A549 (cell line): ENCODE results near the gene SCART1. TPM values are rescaled to one million over a fixed set of nuclear protein-coding genes. Genes with fewer than 3 reads are reported as not detected.
A peak's percentile ranks its signal among the peaks of the same experiment; 100 is the strongest.

Experiments used
- ATAC-seq, 2 experiments: fragments of 200-7000 bp in 1 of 2; fragments of >200 bp in 1 of 2; cut with Nextera tagmentation in 1 of 2; cut with Tn5 transposase in 1 of 2; 3 replicates each; pipeline versions ENCODE4 v1.8.0 to v1.9.1; 2018 to 2020; ENCODE audit warnings: mild to moderate bottlenecking in 1 of 2, moderate library complexity in 1 of 2
- CTCF ChIA-PET: fragments of 300-600 bp; sonication (Branson Sonifier 250); formaldehyde crosslinking; extraction: SDS; loops from one replicate; lab custom pipeline; 2021; ENCODE audit warnings: antibody characterized with exemption, inconsistent platforms; lab: Yijun Ruan, JAX
- POLR2A ChIA-PET: fragments of 350-600 bp; formaldehyde crosslinking; extraction: SDS; loops from one replicate; lab custom pipeline; 2021; ENCODE audit warnings: antibody characterized with exemption, inconsistent platforms; lab: Yijun Ruan, JAX
- DNase-seq, 2 experiments: peaks; one replicate each; pipeline versions ENCODE4 v3.0.0 to v3.0.0-alpha.2; 2011 to 2016; ENCODE audit warnings: low read depth in 1 of 2, low spot score in 1 of 2
- FAIRE-seq: peaks from 2 replicates; lab custom pipeline; 2011; peaks lifted over from hg19 to GRCh38; lab: Jason Lieb, UNC
- H3K27ac ChIP-seq, 2 experiments: fragments of >200 bp; sonication (Bioruptor Twin); formaldehyde crosslinking; 3 replicates each; pipeline ENCODE4 v1.5.1; 2016 to 2017
- H3K4me1 ChIP-seq: fragments of >200 bp; sonication (Bioruptor Twin); formaldehyde crosslinking; 3 replicates; pipeline ENCODE4 v1.6.1; 2016
- H3K4me2 ChIP-seq: fragments of >200 bp; sonication (Bioruptor Twin); formaldehyde crosslinking; 3 replicates; pipeline ENCODE4 v1.6.1; 2016
- H3K4me3 ChIP-seq: fragments of >200 bp; sonication (Bioruptor Twin); formaldehyde crosslinking; 3 replicates; pipeline ENCODE4 v1.5.1; 2016
- H3K9me3 ChIP-seq: fragments of >200 bp; sonication (Bioruptor Twin); formaldehyde crosslinking; 3 replicates; pipeline ENCODE4 v1.6.1; 2016
- BHLHE40 ChIP-seq: IDR thresholded peaks from 2 replicates; pipeline ENCODE4 v1.6.1; 2012; ENCODE audit warnings: low read depth, low read length, inconsistent platforms
- CBX2 ChIP-seq: fragments of 200-600 bp; sonication (generic); IDR thresholded peaks from 2 replicates; pipeline ENCODE4 v1.6.1; 2016; ENCODE audit warnings: low read depth, mild to moderate bottlenecking, borderline replicate concordance
- CEBPB ChIP-seq, 2 experiments: fragments of >200 bp in 1 of 2; sonication (Bioruptor Twin) in 1 of 2; formaldehyde crosslinking in 1 of 2; IDR thresholded peaks; 2 replicates each; pipeline ENCODE4 v1.6.1; 2012 to 2016
- CTCF ChIP-seq: fragments of >200 bp; sonication (Bioruptor Twin); formaldehyde crosslinking; IDR thresholded peaks from 3 replicates; pipeline ENCODE4 v1.5.1; 2016
- EHMT2 ChIP-seq: fragments of 200-600 bp; sonication (generic); IDR thresholded peaks from 2 replicates; pipeline ENCODE4 v1.6.1; 2016; ENCODE audit warnings: antibody characterized with exemption, low read depth, mild to moderate bottlenecking, moderate library complexity
- ELK1 ChIP-seq: fragments of 150-350 bp; IDR thresholded peaks from 2 replicates; pipeline ENCODE4 v1.6.1; 2014; ENCODE audit warnings: low read depth, mild to moderate bottlenecking, low read length
- EP300 ChIP-seq, 2 experiments: fragments of >200 bp; sonication (Bioruptor Twin); formaldehyde crosslinking; IDR thresholded peaks; 2 replicates in 1 of 2; 3 replicates in 1 of 2; pipeline ENCODE4 v1.6.1; 2016 to 2017
- ESRRA ChIP-seq: fragments of 150-350 bp; IDR thresholded peaks from 2 replicates; pipeline ENCODE4 v1.6.1; 2014; ENCODE audit warnings: mild to moderate bottlenecking, low read length, borderline replicate concordance
- FOSB ChIP-seq: fragments of 250-450 bp; sonication (Bioruptor Pico); IDR thresholded peaks from 2 replicates; pipeline ENCODE4 v1.5.0; 2020; ENCODE audit warnings: mild to moderate bottlenecking, moderate library complexity
- FOSL2 ChIP-seq, 2 experiments: fragments of 450-650 bp in 1 of 2; fragments of >200 bp in 1 of 2; sonication (Bioruptor Twin) in 1 of 2; formaldehyde crosslinking; IDR thresholded peaks; 2 replicates each; pipeline versions ENCODE4 v1.5.0 to v1.6.1; 2016 to 2020; ENCODE audit warnings: mild to moderate bottlenecking in 1 of 2, moderate library complexity in 1 of 2
- HDAC2 ChIP-seq: fragments of 200-600 bp; sonication (generic); IDR thresholded peaks from 2 replicates; pipeline ENCODE4 v1.6.1; 2016
- HOXB13 ChIP-seq: fragments of 250-450 bp; sonication (Bioruptor Pico); IDR thresholded peaks from 2 replicates; pipeline ENCODE4 v1.5.0; 2020; ENCODE audit warnings: low read depth, mild to moderate bottlenecking, moderate library complexity
- JUNB ChIP-seq: fragments of >200 bp; sonication (Bioruptor Twin); formaldehyde crosslinking; IDR thresholded peaks from 2 replicates; pipeline ENCODE4 v1.6.1; 2016
- NFE2L2 ChIP-seq: fragments of 150-350 bp; conservative IDR thresholded peaks from 2 replicates; pipeline ENCODE4 v1.6.1; 2014; ENCODE audit warnings: low read length
- NPAS2 ChIP-seq: fragments of 250-450 bp; sonication (Bioruptor Pico); IDR thresholded peaks from 2 replicates; pipeline ENCODE4 v1.8.0; 2022; ENCODE audit warnings: mild to moderate bottlenecking, moderate library complexity, borderline replicate concordance
- PBX3 ChIP-seq: IDR thresholded peaks from 2 replicates; pipeline ENCODE4 v1.6.1; 2012
- POLR2AphosphoS2 ChIP-seq: conservative IDR thresholded peaks from 2 replicates; pipeline ENCODE4 v1.6.1; 2012; ENCODE audit warnings: low read length, improper control_type of control experiment, inconsistent platforms
- RAD21 ChIP-seq, 2 experiments: fragments of >200 bp in 1 of 2; sonication (Bioruptor Twin) in 1 of 2; formaldehyde crosslinking in 1 of 2; IDR thresholded peaks in 1 of 2; conservative IDR thresholded peaks in 1 of 2; 2 replicates in 1 of 2; 3 replicates in 1 of 2; pipeline ENCODE4 v1.6.1; 2012 to 2018; ENCODE audit warnings: inconsistent platforms in 1 of 2
- RCOR1 ChIP-seq: fragments of 150-350 bp; IDR thresholded peaks from 2 replicates; pipeline ENCODE4 v1.6.1; 2014; ENCODE audit warnings: antibody characterized with exemption, low read length, low read depth
- RFX5 ChIP-seq: fragments of 450-650 bp; IDR thresholded peaks from 2 replicates; pipeline ENCODE4 v1.7.1; 2014; ENCODE audit warnings: antibody characterized with exemption, mild to moderate bottlenecking, moderate library complexity
- RNF2 ChIP-seq: fragments of 200-600 bp; sonication (generic); IDR thresholded peaks from 2 replicates; pipeline ENCODE4 v1.6.1; 2016; ENCODE audit warnings: low read depth, mild to moderate bottlenecking, antibody characterized with exemption, moderate library complexity, borderline replicate concordance
- SMC3 ChIP-seq: fragments of >200 bp; sonication (Bioruptor Twin); formaldehyde crosslinking; IDR thresholded peaks from 3 replicates; pipeline ENCODE4 v1.6.1; 2018; ENCODE audit warnings: inconsistent platforms
- SREBF2 ChIP-seq: fragments of 450-650 bp; IDR thresholded peaks from 2 replicates; pipeline ENCODE4 v1.6.1; 2014; ENCODE audit warnings: mild to moderate bottlenecking, moderate library complexity
- TP53 ChIP-seq: fragments of 250-450 bp; sonication (Bioruptor Pico); IDR thresholded peaks from 2 replicates; pipeline ENCODE4 v1.5.0; 2021; ENCODE audit warnings: mild to moderate bottlenecking, moderate library complexity
- ZC3H11A ChIP-seq: fragments of 450-650 bp; IDR thresholded peaks from 2 replicates; pipeline ENCODE4 v1.6.1; 2014; ENCODE audit warnings: antibody characterized with exemption, mild to moderate bottlenecking
- WGBS: methylation state at CpG from one replicate; pipeline ENCODE4 v1.1.6; 2017; ENCODE audit errors: missing lambda C conversion rate; 5-methylcytosine and 5-hydroxymethylcytosine counted together
- polyA plus RNA-seq, 4 experiments: library from polyadenylated mRNA; depleted of rRNA in 3 of 4; stranded (reverse); fragments of >200 nt; fragmentation: RNase III in 1 of 4; extraction: RNeasy Plus Mini Kit Qiagen cat#74134 plus additional on column Dnase treatment in 1 of 4; gene quantifications; 2 replicates in 3 of 4; 3 replicates in 1 of 4; pipeline ENCODE4 v1.2.3, GENCODE V29; 2011 to 2017
- TF ChIP-seq, protein P1 (sequence below): fragments of >200 bp; sonication (Bioruptor Twin); formaldehyde crosslinking; IDR thresholded peaks from 2 replicates; pipeline ENCODE4 v1.6.1; 2016
- TF ChIP-seq, protein P2 (sequence below): fragments of 450-650 bp; IDR thresholded peaks from 2 replicates; pipeline ENCODE4 v1.6.1; 2014; ENCODE audit warnings: antibody characterized with exemption

SCART1 gene
- polyA plus RNA-seq, 2 of the 4 experiments (the other 2 are of a cell fraction), result 0.37 to 0.96 TPM

GRCh38 chr10:133481657-133482056 lies 27.9 kb downstream of the SCART1 start:
- no peak overlapping the region for H3K27ac ChIP-seq
- no peak for DNase-seq
- H3K4me3 ChIP-seq, result no peak overlapping the region
- TF ChIP-seq EP300 (IDR thresholded peaks at IDR 0.05) (no peak), POLR2AphosphoS2 (no peak), SREBF2 (no peak), NFE2L2 (no peak), HDAC2 (no peak), FOSB (no peak), RNF2 (no peak), HOXB13 (CRISPR knock-in tag) (no peak), PBX3 (no peak), ZC3H11A (no peak), SMC3 (no peak), ESRRA (no peak), CBX2 (no peak), RAD21 (conservative IDR thresholded peaks at IDR 0.05 in 1 of 2, IDR thresholded peaks at IDR 0.05 in 1 of 2) (no peak)
- FAIRE-seq, result no peak
- H3K4me2 ChIP-seq, result no peak overlapping the region
- peaks cover 24% of the 10 kb centered on the region for H3K9me3 ChIP-seq
- 0 out of 6 replicates have a peak, but pooled peaks of 1 of the 2 experiments have one; percentile 39 for ATAC-seq
- ChIA-PET CTCF (no interaction called here), POLR2A (no interaction called here)
- 57% methylated on average over 8 of the region's 10 CpGs for WGBS
- H3K4me1 ChIP-seq, result no peaks in the 10 kb centered on the region

DNA sequence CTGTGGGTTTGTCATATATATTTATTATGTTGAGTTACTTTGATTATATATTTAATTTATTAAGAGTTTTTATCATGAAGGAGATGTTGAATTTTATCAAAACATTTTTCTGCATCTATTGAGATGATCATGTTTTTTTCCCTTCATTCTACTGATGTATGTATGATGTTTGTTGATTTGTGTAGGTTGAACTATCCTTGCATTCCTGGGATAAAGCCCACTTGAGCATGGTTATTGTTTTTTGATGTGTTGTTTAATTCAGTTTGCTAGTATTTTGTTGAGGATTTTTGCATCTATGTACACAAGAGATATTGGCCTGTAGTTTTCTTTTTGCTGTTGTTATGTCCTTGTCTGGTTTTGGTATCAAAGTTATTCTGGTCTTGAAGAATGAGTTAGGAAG lies 31.1 kb downstream of the SCART1 start:
- CTCF ChIA-PET, result no interaction called here
- DNase-seq, result no peak
- no peaks in the 10 kb centered on the region for H3K4me1 ChIP-seq
- no peak for ATAC-seq
- POLR2A ChIA-PET, result no interaction called here
- no peak overlapping the region for H3K4me3 ChIP-seq
- H3K9me3 ChIP-seq, result peaks cover 33% of the 10 kb centered on the region
- FAIRE-seq, result no peak
- TF ChIP-seq JUNB (no peak), RNF2 (no peak), RCOR1 (no peak), FOSL2 (IDR thresholded peaks at IDR 0.05) (no peak), FOSL2 (CRISPR knock-in tag; IDR thresholded peaks at IDR 0.05) (no peak), BHLHE40 (no peak), CTCF (no peak), RFX5 (no peak), CBX2 (no peak)
- TF ChIP-seq, protein P1, sequence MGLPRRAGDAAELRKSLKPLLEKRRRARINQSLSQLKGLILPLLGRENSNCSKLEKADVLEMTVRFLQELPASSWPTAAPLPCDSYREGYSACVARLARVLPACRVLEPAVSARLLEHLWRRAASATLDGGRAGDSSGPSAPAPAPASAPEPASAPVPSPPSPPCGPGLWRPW, result no peak
- TF ChIP-seq, protein P2, sequence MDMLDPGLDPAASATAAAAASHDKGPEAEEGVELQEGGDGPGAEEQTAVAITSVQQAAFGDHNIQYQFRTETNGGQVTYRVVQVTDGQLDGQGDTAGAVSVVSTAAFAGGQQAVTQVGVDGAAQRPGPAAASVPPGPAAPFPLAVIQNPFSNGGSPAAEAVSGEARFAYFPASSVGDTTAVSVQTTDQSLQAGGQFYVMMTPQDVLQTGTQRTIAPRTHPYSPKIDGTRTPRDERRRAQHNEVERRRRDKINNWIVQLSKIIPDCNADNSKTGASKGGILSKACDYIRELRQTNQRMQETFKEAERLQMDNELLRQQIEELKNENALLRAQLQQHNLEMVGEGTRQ, result no peak
- TF ChIP-seq, all 56 proteins: peak for 0
- Histone ChIP-seq H3K27ac (no peak overlapping the region), H3K4me2 (no peak overlapping the region)

DNA sequence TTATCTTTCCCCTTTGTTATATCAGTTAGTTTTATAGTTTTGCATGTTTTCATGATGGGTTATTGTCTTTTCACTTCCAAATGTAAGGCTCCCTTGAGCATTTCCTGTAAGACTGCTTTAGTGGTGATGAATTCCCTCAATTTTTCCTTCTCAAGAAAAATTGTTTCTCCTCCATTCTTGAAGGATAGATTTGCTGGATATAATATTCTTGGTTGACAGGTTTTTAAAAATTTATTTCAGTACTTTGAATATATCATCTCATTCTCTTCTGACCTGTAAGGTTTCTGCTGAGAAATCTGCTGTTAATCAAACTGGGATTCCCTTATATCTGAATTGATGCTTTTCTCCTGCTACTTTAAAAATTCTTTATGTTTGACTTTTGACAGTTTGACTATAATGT lies 33.3 kb downstream of the SCART1 start:
- Histone ChIP-seq H3K4me2 (no peak overlapping the region), H3K4me1 (no peaks in the 10 kb centered on the region), H3K9me3 (peaks cover 33% of the 10 kb centered on the region), H3K4me3 (no peak overlapping the region), H3K27ac (no peak overlapping the region)
- ChIA-PET POLR2A (no interaction called here), CTCF (no interaction called here)
- DNase-seq, result no peak
- ATAC-seq, result no peak
- no peak for FAIRE-seq
- TF ChIP-seq NPAS2 (no peak), RFX5 (no peak), CEBPB (IDR thresholded peaks at IDR 0.05) (no peak), EHMT2 (no peak), ELK1 (no peak), TP53 (CRISPR knock-in tag) (no peak), SREBF2 (no peak), PBX3 (no peak), RAD21 (conservative IDR thresholded peaks at IDR 0.05 in 1 of 2, IDR thresholded peaks at IDR 0.05 in 1 of 2) (no peak)
